RWPE1 (cell line): Measurements from ENCODE around the gene SPOCK1.

Experiments used
- CTCF ChIA-PET: fragments of 350-600 bp; sonication (Branson Sonifier 250); formaldehyde crosslinking; extraction: SDS; loops from one replicate; lab custom pipeline; 2021; lab: Yijun Ruan, JAX
- POLR2A ChIA-PET: fragments of 400-600 bp; formaldehyde crosslinking; extraction: SDS; loops from one replicate; lab custom pipeline; 2020; ENCODE audit warnings: antibody characterized with exemption; ENCODE audit not compliant: low non-redundant PET; lab: Yijun Ruan, JAX
- DNase-seq: peaks from one replicate; pipeline ENCODE4 v3.0.0; 2012; ENCODE audit warnings: low spot score
- H3K27ac ChIP-seq: fragments of 450-650 bp; 2 replicates; pipeline ENCODE4 v1.5.1; 2017
- TF ChIP-seq, protein P1 (sequence below): fragments of 450-650 bp; conservative IDR thresholded peaks from 2 replicates; pipeline ENCODE4 v1.5.1; 2017; ENCODE audit warnings: low read depth, mild to moderate bottlenecking

The SPOCK1 gene

DNA sequence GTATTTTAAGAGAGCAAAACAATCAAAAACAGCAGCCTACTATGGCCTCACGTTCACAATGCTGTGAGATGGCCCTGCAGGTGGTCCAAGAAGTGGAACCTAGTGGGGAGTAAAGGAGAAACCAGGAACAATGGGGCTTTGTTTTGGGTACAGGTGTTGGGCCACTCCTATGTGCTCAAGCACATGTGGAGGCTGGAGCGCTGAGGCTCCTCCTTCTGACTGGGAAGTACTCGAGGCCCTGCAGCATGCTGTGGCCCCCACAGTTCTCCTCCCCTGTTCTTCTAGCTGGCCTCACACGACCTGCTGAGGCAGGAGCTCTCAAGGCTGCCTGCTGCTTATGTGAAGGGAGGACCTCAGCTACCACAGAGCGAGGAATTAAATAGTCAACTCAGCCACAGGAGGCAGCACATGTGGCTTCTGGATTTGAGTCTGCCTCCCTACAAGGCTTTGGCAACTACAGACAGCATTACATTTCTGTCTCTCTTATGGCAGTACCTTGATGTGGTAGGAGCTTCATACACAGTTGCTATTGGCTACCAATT is 482.3 kb downstream of the SPOCK1 start:
- no peak for DNase-seq
- H3K27ac ChIP-seq: no peak overlapping the region
- POLR2A ChIA-PET: no interaction called here
- CTCF ChIA-PET: no interaction called here
- TF ChIP-seq, protein P1, sequence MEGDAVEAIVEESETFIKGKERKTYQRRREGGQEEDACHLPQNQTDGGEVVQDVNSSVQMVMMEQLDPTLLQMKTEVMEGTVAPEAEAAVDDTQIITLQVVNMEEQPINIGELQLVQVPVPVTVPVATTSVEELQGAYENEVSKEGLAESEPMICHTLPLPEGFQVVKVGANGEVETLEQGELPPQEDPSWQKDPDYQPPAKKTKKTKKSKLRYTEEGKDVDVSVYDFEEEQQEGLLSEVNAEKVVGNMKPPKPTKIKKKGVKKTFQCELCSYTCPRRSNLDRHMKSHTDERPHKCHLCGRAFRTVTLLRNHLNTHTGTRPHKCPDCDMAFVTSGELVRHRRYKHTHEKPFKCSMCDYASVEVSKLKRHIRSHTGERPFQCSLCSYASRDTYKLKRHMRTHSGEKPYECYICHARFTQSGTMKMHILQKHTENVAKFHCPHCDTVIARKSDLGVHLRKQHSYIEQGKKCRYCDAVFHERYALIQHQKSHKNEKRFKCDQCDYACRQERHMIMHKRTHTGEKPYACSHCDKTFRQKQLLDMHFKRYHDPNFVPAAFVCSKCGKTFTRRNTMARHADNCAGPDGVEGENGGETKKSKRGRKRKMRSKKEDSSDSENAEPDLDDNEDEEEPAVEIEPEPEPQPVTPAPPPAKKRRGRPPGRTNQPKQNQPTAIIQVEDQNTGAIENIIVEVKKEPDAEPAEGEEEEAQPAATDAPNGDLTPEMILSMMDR: no peak

DNA sequence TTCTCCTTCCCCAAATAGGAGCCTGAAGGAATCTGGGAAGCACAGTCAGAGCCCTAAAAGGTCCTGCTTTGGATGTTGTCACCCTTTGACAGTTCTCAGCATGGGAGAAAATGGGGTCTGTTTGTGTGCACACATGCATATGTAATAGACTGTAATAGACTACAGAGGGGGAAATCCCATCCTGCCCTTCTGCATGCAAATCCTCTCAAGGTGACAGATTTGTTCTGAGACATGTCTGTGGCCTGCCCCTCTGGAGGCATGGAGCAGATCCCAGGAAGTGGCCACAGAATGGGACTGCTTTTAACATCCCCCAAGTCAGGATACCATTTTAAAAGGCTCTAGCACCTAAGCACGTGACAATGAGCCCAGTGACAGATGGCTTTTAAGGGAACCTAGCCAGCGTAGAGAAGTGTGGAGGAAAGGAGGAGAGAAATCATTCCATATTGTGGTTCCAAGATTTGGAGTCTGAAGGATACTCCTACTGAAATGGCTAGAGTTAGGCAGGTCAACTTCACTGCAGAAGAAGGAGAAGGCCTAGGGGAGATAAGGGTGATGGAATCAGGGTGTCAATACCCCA is 483.5 kb downstream of the SPOCK1 start:
- POLR2A ChIA-PET: no interaction called here
- TF ChIP-seq, protein P1: no peak
- H3K27ac ChIP-seq: no peak overlapping the region
- CTCF ChIA-PET: no interaction called here
- no peak for DNase-seq

- POLR2A ChIA-PET: no interaction called here
These were observed 484.4 kb downstream of the SPOCK1 start for GRCh38 chr5:137014731-137015130.

DNA sequence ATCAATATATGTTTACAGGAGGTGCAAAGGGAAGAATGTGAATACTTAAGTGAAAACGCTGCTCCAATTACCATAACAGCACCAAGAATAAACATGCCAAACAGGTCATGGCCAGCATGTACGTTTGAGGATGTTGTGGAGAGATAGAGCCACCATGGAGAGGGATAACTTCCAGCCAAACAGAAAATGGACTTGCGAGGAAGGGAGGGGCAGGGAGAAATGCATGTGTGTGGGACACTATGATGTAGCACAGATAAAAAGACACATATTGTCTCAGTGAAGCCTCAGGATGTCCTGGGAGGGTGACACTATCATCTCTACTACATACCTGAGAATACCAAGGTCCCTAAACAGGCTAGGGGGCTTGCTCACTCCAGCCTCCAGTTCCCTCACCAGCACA is 488.9 kb downstream of the SPOCK1 start:
- ChIA-PET CTCF (no interaction called here), POLR2A (no interaction called here)
- no peak overlapping the region for H3K27ac ChIP-seq
- TF ChIP-seq, protein P1: no peak
- no peak for DNase-seq

More at GRCh38 chr5:137014731-137015130, 484.4 kb downstream of the SPOCK1 start:
- TF ChIP-seq, protein P1: no peak
- no peak overlapping the region for H3K27ac ChIP-seq
- CTCF ChIA-PET: no interaction called here
- DNase-seq: no peak

GRCh38 chr5:137004279-137004678 is 494.8 kb downstream of the SPOCK1 start:
- TF ChIP-seq, protein P1: no peak
- no peak for DNase-seq
- CTCF ChIA-PET: interaction anchor here (0.6 kb wide), 1 partner anchor 275 kb away, joined by 3 read pairs; no protein-coding TSS in a partner anchor
- POLR2A ChIA-PET: no interaction called here
- no peak overlapping the region for H3K27ac ChIP-seq

- TF ChIP-seq, protein P1: no peak
- ChIA-PET CTCF (interaction anchor here (0.6 kb wide), 1 partner anchor 1543 kb away, joined by 4 read pairs; no protein-coding TSS in a partner anchor), POLR2A (no interaction called here)
- DNase-seq: no peak
- H3K27ac ChIP-seq: no peak overlapping the region
These were observed 498.0 kb downstream of the SPOCK1 start for GRCh38 chr5:137001026-137001569.
